Measurements from ENCODE around the gene C19orf47.

DNA sequence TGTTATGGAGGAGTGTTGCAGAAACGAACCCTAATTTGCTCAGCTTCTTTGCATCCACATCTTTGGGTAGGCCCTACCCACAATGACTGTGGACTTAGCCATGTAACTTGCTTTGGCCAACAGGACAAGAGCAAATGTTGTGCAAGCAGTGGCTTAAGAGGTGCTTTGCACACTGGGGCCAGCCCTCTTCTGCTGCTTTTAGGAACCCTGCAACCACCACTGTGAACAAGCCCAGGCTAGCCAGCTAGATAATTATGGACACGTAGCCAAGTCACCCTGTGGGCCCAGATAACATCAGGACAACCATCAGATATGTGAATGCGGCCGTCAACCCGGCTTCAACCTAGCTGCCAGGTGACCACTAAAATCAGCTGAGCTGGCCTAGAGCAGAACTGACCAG lies 17.1 kb downstream of the C19orf47 start:
- no peak for TF ChIP-seq EZH2 (IDR thresholded peaks at IDR 0.05; ENCODE audit: insufficient read depth, poor library complexity, severe bottlenecking)
- TF ChIP-seq EZH2phosphoT487 (IDR thresholded peaks at IDR 0.05; ENCODE audit: insufficient read depth, low read depth) = no peak
